IMR-90 (cell line): ENCODE data around the gene COL27A1. TPM values are rescaled to one million over a fixed set of nuclear protein-coding genes. Genes with fewer than 3 reads are reported as not detected.

Experiments used
- ATAC-seq: fragments of 200-7000 bp; cut with Tn5 transposase; 2 replicates; pipeline ENCODE4 v1.9.1; 2020; ENCODE audit warnings: low read depth, mild to moderate bottlenecking, moderate library complexity
- BruUV-seq: library from RNA; stranded (reverse); fragments of 400-500 nt; replicated peaks from 2 replicates; lab custom pipeline; 2021; lab: Mats Ljungman, UMichigan
- CTCF ChIA-PET: fragments of 300-600 bp; formaldehyde crosslinking; extraction: SDS; loops from one replicate; lab custom pipeline; 2021; ENCODE audit warnings: antibody characterized with exemption; lab: Yijun Ruan, JAX
- POLR2A ChIA-PET: fragments of 300-600 bp; sonication (Branson Sonifier 250); formaldehyde crosslinking; loops from one replicate; lab custom pipeline; 2022; ENCODE audit warnings: antibody characterized with exemption; ENCODE audit not compliant: unreplicated experiment; lab: Charles Lee
- DNase-seq: peaks from one replicate; pipeline ENCODE4 v3.0.0; 2013
- H2AFZ ChIP-seq: replicated peaks from 2 replicates; pipeline ENCODE3; 2013; ENCODE audit warnings: low read length, mild to moderate bottlenecking; ENCODE audit not compliant: poor library complexity
- H2AK5ac ChIP-seq: 2 replicates; pipeline ENCODE4 v1.6.1; 2013; ENCODE audit warnings: low read depth, low read length, inconsistent platforms
- H2AK9ac ChIP-seq: replicated peaks from 2 replicates; pipeline ENCODE3; 2013; ENCODE audit warnings: mild to moderate bottlenecking, low read depth, low read length, moderate library complexity; ENCODE audit not compliant: poor library complexity
- H2BK120ac ChIP-seq: 2 replicates; pipeline ENCODE4 v1.6.1; 2013; ENCODE audit warnings: low read depth, low read length, inconsistent platforms
- H2BK15ac ChIP-seq: 3 replicates; pipeline ENCODE4 v1.6.1; 2013; ENCODE audit warnings: low read depth, low read length, inconsistent platforms
- H2BK20ac ChIP-seq: 2 replicates; pipeline ENCODE4 v1.6.1; 2013; ENCODE audit warnings: low read depth, mild to moderate bottlenecking, inconsistent platforms, low read length, moderate library complexity
- H2BK5ac ChIP-seq: 2 replicates; pipeline ENCODE4 v1.6.1; 2013; ENCODE audit warnings: mild to moderate bottlenecking, low read depth, low read length, inconsistent platforms; ENCODE audit not compliant: poor library complexity, severe bottlenecking
- H3K14ac ChIP-seq: replicated peaks from 2 replicates; pipeline ENCODE4 v1.6.1; 2013; ENCODE audit warnings: low read depth, low read length, inconsistent platforms
- H3K18ac ChIP-seq: 2 replicates; pipeline ENCODE4 v1.6.1; 2013; ENCODE audit warnings: low read depth, low read length, control low read depth
- H3K23ac ChIP-seq: 2 replicates; pipeline ENCODE4 v1.6.1; 2013; ENCODE audit warnings: low read depth, low read length, inconsistent platforms
- H3K27ac ChIP-seq: 2 replicates; pipeline ENCODE4 v1.5.1; 2013; ENCODE audit warnings: mild to moderate bottlenecking, control low read depth, low read length; ENCODE audit not compliant: insufficient read depth
- H3K27me3 ChIP-seq: 2 replicates; pipeline ENCODE4 v1.6.1; 2013; ENCODE audit warnings: low read length; ENCODE audit not compliant: control insufficient read depth, insufficient read depth
- H3K36me3 ChIP-seq: 2 replicates; pipeline ENCODE4 v1.6.1; 2013; ENCODE audit warnings: low read length, mixed read lengths; ENCODE audit not compliant: control insufficient read depth, insufficient read depth
- H3K4ac ChIP-seq: 2 replicates; pipeline ENCODE4 v1.6.1; 2013; ENCODE audit warnings: low read depth, low read length, inconsistent platforms
- H3K4me1 ChIP-seq: 2 replicates; pipeline ENCODE4 v1.6.1; 2013; ENCODE audit warnings: low read length, mixed read lengths; ENCODE audit not compliant: control insufficient read depth, insufficient read depth
- H3K4me2 ChIP-seq: 2 replicates; pipeline ENCODE4 v1.6.1; 2013; ENCODE audit warnings: low read depth, mild to moderate bottlenecking, control low read depth, low read length, moderate library complexity
- H3K4me3 ChIP-seq: 2 replicates; pipeline ENCODE4 v1.5.1; 2013; ENCODE audit warnings: low read depth, mild to moderate bottlenecking, control low read depth, low read length, moderate library complexity; ENCODE audit not compliant: insufficient read depth
- H3K56ac ChIP-seq: 2 replicates; pipeline ENCODE4 v1.6.1; 2013; ENCODE audit warnings: low read length, inconsistent platforms; ENCODE audit not compliant: insufficient read depth; ENCODE audit errors: extremely low read depth
- H3K79me1 ChIP-seq, 2 experiments: 2 replicates each; pipeline ENCODE4 v1.6.1; 2013; ENCODE audit warnings: low read length in 2 of 2, inconsistent platforms in 1 of 2, low read depth in 1 of 2
- H3K9ac ChIP-seq: 2 replicates; pipeline ENCODE4 v1.6.1; 2013; ENCODE audit warnings: low read depth, low read length, control low read depth
- H3K9me1 ChIP-seq: 2 replicates; pipeline ENCODE4 v1.6.1; 2013; ENCODE audit warnings: low read length, inconsistent platforms; ENCODE audit not compliant: insufficient read depth
- H3K9me3 ChIP-seq: 2 replicates; pipeline ENCODE4 v1.6.1; 2013; ENCODE audit warnings: low read length; ENCODE audit not compliant: control insufficient read depth, insufficient read depth
- H4K20me1 ChIP-seq: 2 replicates; pipeline ENCODE4 v1.6.1; 2013; ENCODE audit warnings: low read length, inconsistent platforms; ENCODE audit not compliant: insufficient read depth
- H4K5ac ChIP-seq: 2 replicates; pipeline ENCODE4 v1.6.1; 2013; ENCODE audit warnings: mild to moderate bottlenecking, low read depth, low read length, control low read depth
- H4K8ac ChIP-seq, 2 experiments: 2 replicates each; pipeline ENCODE4 v1.6.1; 2013; ENCODE audit warnings: low read depth in 2 of 2, low read length in 2 of 2, control low read depth in 1 of 2, inconsistent platforms in 1 of 2
- H4K91ac ChIP-seq: 2 replicates; pipeline ENCODE4 v1.6.1; 2013; ENCODE audit warnings: low read depth, low read length, inconsistent platforms; ENCODE audit not compliant: insufficient read depth
- BHLHE40 ChIP-seq: fragments of 150-350 bp; IDR thresholded peaks from 2 replicates; pipeline ENCODE4 v1.6.1; 2016; ENCODE audit warnings: mild to moderate bottlenecking, low read depth, low read length
- CHD1 ChIP-seq: IDR thresholded peaks from 2 replicates; pipeline ENCODE4 v1.6.1; 2012; ENCODE audit warnings: low read depth, low read length, improper control_type of control experiment
- FOS ChIP-seq: fragments of 150-350 bp; IDR thresholded peaks from 2 replicates; pipeline ENCODE4 v1.6.1; 2016; ENCODE audit warnings: low read depth, low read length
- MAFK ChIP-seq: IDR thresholded peaks from 2 replicates; pipeline ENCODE4 v1.6.1; 2012; ENCODE audit warnings: low read depth, low read length, improper control_type of control experiment
- MXI1 ChIP-seq: IDR thresholded peaks from 2 replicates; pipeline ENCODE4 v1.6.1; 2012; ENCODE audit warnings: low read depth, mild to moderate bottlenecking, low read length, moderate library complexity, borderline replicate concordance
- NFE2L2 ChIP-seq: fragments of 150-350 bp; IDR thresholded peaks from 2 replicates; pipeline ENCODE4 v1.6.1; 2016; ENCODE audit warnings: low read depth, mild to moderate bottlenecking, low read length
- POLR2A ChIP-seq: IDR thresholded peaks from 2 replicates; pipeline ENCODE4 v1.6.1; 2012; ENCODE audit warnings: mild to moderate bottlenecking, low read depth, low read length
- RAD21 ChIP-seq: IDR thresholded peaks from 2 replicates; pipeline ENCODE4 v1.6.1; 2012; ENCODE audit warnings: low read length, improper control_type of control experiment
- RCOR1 ChIP-seq: IDR thresholded peaks from 2 replicates; pipeline ENCODE4 v1.6.1; 2012; ENCODE audit warnings: mild to moderate bottlenecking, low read length, improper control_type of control experiment; ENCODE audit not compliant: insufficient replicate concordance
- RFX5 ChIP-seq: IDR thresholded peaks from 2 replicates; pipeline ENCODE4 v1.8.0; 2012; ENCODE audit warnings: low read depth, mild to moderate bottlenecking, low read length, moderate library complexity
- SMC3 ChIP-seq: fragments of 150-350 bp; IDR thresholded peaks from 2 replicates; pipeline ENCODE4 v1.6.1; 2016; ENCODE audit warnings: low read depth, mild to moderate bottlenecking, antibody characterized with exemption, low read length, moderate library complexity
- WGBS, 2 experiments: methylation state at CpG; one replicate each; pipeline versions ENCODE4 v1.1.5 to v1.1.7; 2013; ENCODE audit warnings: missing lambda C conversion rate in 2 of 2; ENCODE audit not compliant: insufficient read length in 1 of 2; ENCODE audit errors: extremely low coverage in 2 of 2; 5-methylcytosine and 5-hydroxymethylcytosine counted together
- dilution Hi-C: fragments of 300-500 bp; cut with HindIII; formaldehyde crosslinking; loops from one replicate; pipeline ENCODE4 v1.14.3; 2018; ENCODE audit warnings: low sequenced_read_pairs; ENCODE audit not compliant: unreplicated experiment
- in situ Hi-C: fragments of 300-500 bp; cut with MboI; formaldehyde crosslinking; loops from 3 replicates; pipeline ENCODE4 v1.14.3; 2019; ENCODE audit warnings: low sequenced_read_pairs, inconsistent platforms, mixed read lengths
- intact Hi-C: fragments of 100-400 bp; cut with micrococcal nuclease; formaldehyde crosslinking; loops from 2 replicates; pipeline ENCODE4 v1.10.0; 2022
- polyA plus RNA-seq, 3 experiments: library from polyadenylated mRNA; depleted of rRNA; stranded (reverse); fragments of >200 nt; gene quantifications; 2 replicates each; pipeline ENCODE4 v1.2.3, GENCODE V29; 2012; ENCODE audit warnings: low replicate concordance in 1 of 3
- total RNA-seq: library from RNA; depleted of rRNA; stranded (reverse); fragments of >200 nt; gene quantifications from 2 replicates; pipeline ENCODE4 v1.2.3, GENCODE V29; 2012
- TF ChIP-seq, protein P1 (sequence below): conservative IDR thresholded peaks from 2 replicates; pipeline ENCODE4 v1.5.1; 2012; ENCODE audit warnings: mild to moderate bottlenecking, low read depth, low read length, improper control_type of control experiment
- TF ChIP-seq, protein P2 (sequence below): fragments of 150-350 bp; IDR thresholded peaks from 2 replicates; pipeline ENCODE4 v1.6.1; 2017; ENCODE audit warnings: mild to moderate bottlenecking, antibody characterized with exemption, low read length, low read depth
- TF ChIP-seq, protein P3 (sequence below): fragments of 150-350 bp; IDR thresholded peaks from 2 replicates; pipeline ENCODE4 v1.6.1; 2016; ENCODE audit warnings: low read depth, mild to moderate bottlenecking, low read length, moderate library complexity, borderline replicate concordance

The COL27A1 gene
- total and polyA plus RNA-seq, 2 of the 4 experiments (the other 2 are of a cell fraction): 3.2 to 18.3 TPM

DNA sequence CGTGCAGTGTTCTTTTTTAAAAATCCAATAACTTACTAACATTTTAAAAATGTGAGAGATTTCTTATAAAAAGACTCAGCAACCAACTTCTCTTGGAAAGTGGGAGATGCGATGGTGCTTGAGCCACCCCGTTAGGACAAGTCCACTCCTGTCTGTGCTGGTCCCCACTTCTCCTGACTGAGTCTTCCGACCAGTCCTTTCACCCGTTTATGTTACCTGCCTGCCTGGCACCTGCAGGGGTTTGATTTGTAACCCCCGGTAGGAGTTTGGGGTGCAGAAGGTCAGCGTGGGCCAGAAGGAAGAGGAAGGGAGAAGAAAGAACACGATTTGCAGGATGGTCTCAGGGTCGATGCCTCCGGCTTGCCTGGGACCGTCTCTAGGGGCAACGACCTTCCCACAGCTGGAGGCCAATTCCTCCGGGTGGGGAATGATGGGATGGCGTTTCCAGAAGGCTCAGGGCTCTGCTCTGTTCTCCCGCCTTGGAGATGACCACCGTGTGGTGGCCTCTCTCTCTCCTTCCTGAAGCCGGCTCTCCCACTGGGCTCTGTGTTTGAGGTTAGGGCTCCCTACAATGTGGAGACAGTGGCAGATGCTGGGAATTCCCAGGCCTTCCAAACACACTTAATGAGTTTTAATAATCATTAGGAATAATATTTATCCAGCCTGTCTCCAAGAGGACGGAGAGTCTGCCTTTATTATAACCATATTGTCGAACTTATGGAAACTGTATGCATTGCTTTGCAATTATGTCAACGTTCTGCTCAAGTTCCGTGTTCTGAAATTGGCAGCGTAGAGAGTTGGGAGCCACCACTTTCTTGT lies 14.8 kb downstream of the COL27A1 start:
- TF ChIP-seq FOS (no peak), NFE2L2 (no peak), RAD21 (no peak), CHD1 (no peak), POLR2A (no peak), RFX5 (no peak), BHLHE40 (no peak), SMC3 (no peak), MAFK (no peak), MXI1 (no peak), RCOR1 (no peak)
- TF ChIP-seq, protein P1, sequence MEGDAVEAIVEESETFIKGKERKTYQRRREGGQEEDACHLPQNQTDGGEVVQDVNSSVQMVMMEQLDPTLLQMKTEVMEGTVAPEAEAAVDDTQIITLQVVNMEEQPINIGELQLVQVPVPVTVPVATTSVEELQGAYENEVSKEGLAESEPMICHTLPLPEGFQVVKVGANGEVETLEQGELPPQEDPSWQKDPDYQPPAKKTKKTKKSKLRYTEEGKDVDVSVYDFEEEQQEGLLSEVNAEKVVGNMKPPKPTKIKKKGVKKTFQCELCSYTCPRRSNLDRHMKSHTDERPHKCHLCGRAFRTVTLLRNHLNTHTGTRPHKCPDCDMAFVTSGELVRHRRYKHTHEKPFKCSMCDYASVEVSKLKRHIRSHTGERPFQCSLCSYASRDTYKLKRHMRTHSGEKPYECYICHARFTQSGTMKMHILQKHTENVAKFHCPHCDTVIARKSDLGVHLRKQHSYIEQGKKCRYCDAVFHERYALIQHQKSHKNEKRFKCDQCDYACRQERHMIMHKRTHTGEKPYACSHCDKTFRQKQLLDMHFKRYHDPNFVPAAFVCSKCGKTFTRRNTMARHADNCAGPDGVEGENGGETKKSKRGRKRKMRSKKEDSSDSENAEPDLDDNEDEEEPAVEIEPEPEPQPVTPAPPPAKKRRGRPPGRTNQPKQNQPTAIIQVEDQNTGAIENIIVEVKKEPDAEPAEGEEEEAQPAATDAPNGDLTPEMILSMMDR: no peak
- TF ChIP-seq, protein P2, sequence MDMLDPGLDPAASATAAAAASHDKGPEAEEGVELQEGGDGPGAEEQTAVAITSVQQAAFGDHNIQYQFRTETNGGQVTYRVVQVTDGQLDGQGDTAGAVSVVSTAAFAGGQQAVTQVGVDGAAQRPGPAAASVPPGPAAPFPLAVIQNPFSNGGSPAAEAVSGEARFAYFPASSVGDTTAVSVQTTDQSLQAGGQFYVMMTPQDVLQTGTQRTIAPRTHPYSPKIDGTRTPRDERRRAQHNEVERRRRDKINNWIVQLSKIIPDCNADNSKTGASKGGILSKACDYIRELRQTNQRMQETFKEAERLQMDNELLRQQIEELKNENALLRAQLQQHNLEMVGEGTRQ: no peak
- TF ChIP-seq, protein P3, sequence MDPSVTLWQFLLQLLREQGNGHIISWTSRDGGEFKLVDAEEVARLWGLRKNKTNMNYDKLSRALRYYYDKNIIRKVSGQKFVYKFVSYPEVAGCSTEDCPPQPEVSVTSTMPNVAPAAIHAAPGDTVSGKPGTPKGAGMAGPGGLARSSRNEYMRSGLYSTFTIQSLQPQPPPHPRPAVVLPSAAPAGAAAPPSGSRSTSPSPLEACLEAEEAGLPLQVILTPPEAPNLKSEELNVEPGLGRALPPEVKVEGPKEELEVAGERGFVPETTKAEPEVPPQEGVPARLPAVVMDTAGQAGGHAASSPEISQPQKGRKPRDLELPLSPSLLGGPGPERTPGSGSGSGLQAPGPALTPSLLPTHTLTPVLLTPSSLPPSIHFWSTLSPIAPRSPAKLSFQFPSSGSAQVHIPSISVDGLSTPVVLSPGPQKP: no peak
- ChIA-PET POLR2A (no interaction called here), CTCF (no interaction called here)
- H3K18ac ChIP-seq: no peak overlapping the region
- H3K4ac ChIP-seq: no peak overlapping the region
- no TSS peak for BruUV-seq
- no peak overlapping the region for H2AFZ ChIP-seq
- intact Hi-C loops (no loop called here), in situ Hi-C loops (no loop called here), dilution Hi-C loops (no loop called here)
- H3K9ac ChIP-seq: no peak overlapping the region
- peaks cover 27% of the 10 kb centered on the region for H3K4me1 ChIP-seq
- H2AK9ac ChIP-seq: no peak overlapping the region
- H3K9me3 ChIP-seq: no peaks in the 10 kb centered on the region
- H2BK5ac ChIP-seq: no peak overlapping the region
- no peak overlapping the region for H2BK15ac ChIP-seq
- H3K4me3 ChIP-seq: no peak overlapping the region
- no peak overlapping the region for H3K23ac ChIP-seq
- peaks cover 19% of the 10 kb centered on the region for H3K9me1 ChIP-seq
- ATAC-seq (no peak), DNase-seq (no peak)
- H4K20me1 ChIP-seq: no peaks in the 10 kb centered on the region
- H2BK20ac ChIP-seq: no peak overlapping the region
- no peak overlapping the region for H3K56ac ChIP-seq
- H4K8ac ChIP-seq: no peak overlapping the region
- no peak overlapping the region for H3K4me2 ChIP-seq
- H3K79me1 ChIP-seq: peaks cover 9 to 65% of the 10 kb centered on the region in 2 experiments
- no peak overlapping the region for H3K14ac ChIP-seq
- WGBS, 2 experiments: 47% methylated on average over 3 of the region's 22 CpGs; no CpG with 5 or more reads in 1 of the 2 experiments
- H3K36me3 ChIP-seq: peaks cover 15% of the 10 kb centered on the region
- H2AK5ac ChIP-seq: no peak overlapping the region
- H2BK120ac ChIP-seq: no peak overlapping the region; the same call in 1 of the 2 replicates
- no peaks in the 10 kb centered on the region for H3K27me3 ChIP-seq
- H4K5ac ChIP-seq: no peak overlapping the region
- no peak overlapping the region for H4K91ac ChIP-seq
- no peak overlapping the region for H3K27ac ChIP-seq
